Right lung (tissue), 5 donors: Measurements from ENCODE around the gene GCH1. TPM values are rescaled to one million over a fixed set of nuclear protein-coding genes. Genes with fewer than 3 reads are reported as not detected.
"Not testable (repeated sequence)": the region's sequence is repeated elsewhere in the genome, so short reads cannot be mapped to it uniquely, and the experiment has no call there.

Experiments
- DNase-seq, 2 donors: peaks; one replicate each; pipeline ENCODE4 v3.0.0-alpha.2; 2013
- polyA plus RNA-seq, 5 donors: library from polyadenylated mRNA; unstranded; fragments of 120-200 nt; gene quantifications; one replicate each; pipeline versions ENCODE4 v1.2.1 to v1.2.3, GENCODE V29; 2013; ENCODE audit warnings: inconsistent platforms in 1 of 5, low replicate concordance in 1 of 5; ENCODE audit not compliant: insufficient read length in 5 of 5, insufficient read depth in 1 of 5

Gene GCH1
- polyA plus RNA-seq, 5 donors, result 5.6 to 8.1 (median 6.0) TPM

GRCh38 chr14:54870154-54871090 is 32.2 kb downstream of the GCH1 start:
- DNase-seq, result not testable (repeated sequence)

GRCh38 chr14:54867011-54867410 is 35.6 kb downstream of the GCH1 start:
- peak; percentile 69 to 72 for DNase-seq

- DNase-seq, result no peak
These were observed 36.0 kb downstream of the GCH1 start for GRCh38 chr14:54866588-54866987.

GRCh38 chr14:54864526-54864925 is 38.1 kb downstream of the GCH1 start:
- no peak for DNase-seq

- DNase-seq, result peak in 1 of 2 donors; percentile 46
These were observed 44.8 kb downstream of the GCH1 start for GRCh38 chr14:54857830-54858269.

GRCh38 chr14:54856152-54856551 is 46.5 kb downstream of the GCH1 start:
- DNase-seq, result no peak

- no peak for DNase-seq
These were observed 48.4 kb downstream of the GCH1 start for GRCh38 chr14:54854181-54854580.

- DNase-seq, result no peak
These were observed 49.3 kb downstream of the GCH1 start for GRCh38 chr14:54853339-54853738.

- no peak for DNase-seq
These were observed 50.4 kb downstream of the GCH1 start for GRCh38 chr14:54852215-54852614.

- no peak for DNase-seq
These were observed 53.7 kb downstream of the GCH1 start for GRCh38 chr14:54848910-54849309.

GRCh38 chr14:54845641-54846040 is 57.0 kb downstream of the GCH1 start:
- no peak for DNase-seq

GRCh38 chr14:54844479-54844878 is 58.1 kb downstream of the GCH1 start:
- no peak for DNase-seq

GRCh38 chr14:54840798-54841197 is 61.8 kb downstream of the GCH1 start:
- DNase-seq, result no peak

GRCh38 chr14:54840336-54840735 is 62.3 kb downstream of the GCH1 start:
- no peak for DNase-seq

GRCh38 chr14:54839701-54840119 is 62.9 kb downstream of the GCH1 start:
- no peak for DNase-seq

GRCh38 chr14:54838931-54839512 is 63.6 kb downstream of the GCH1 start:
- DNase-seq, result no peak

- no peak for DNase-seq
These were observed 65.0 kb downstream of the GCH1 start for GRCh38 chr14:54837508-54838149.

GRCh38 chr14:54836231-54836630 is 66.4 kb downstream of the GCH1 start:
- DNase-seq, result no peak

GRCh38 chr14:54834727-54835126 is 67.9 kb downstream of the GCH1 start:
- DNase-seq, result no peak

- peak; percentile 23 to 35 for DNase-seq
These were observed 68.5 kb downstream of the GCH1 start for GRCh38 chr14:54834081-54834480.

GRCh38 chr14:54830650-54831049 is 72.0 kb downstream of the GCH1 start:
- no peak for DNase-seq

- no peak for DNase-seq
These were observed 73.0 kb downstream of the GCH1 start for GRCh38 chr14:54829486-54830224.
